AG10803 (cell line): ENCODE results near the gene IL3.

Source experiments
- DNase-seq: peaks from one replicate; pipeline ENCODE4 v3.0.0; 2010; ENCODE audit warnings: low read depth
- H3K4me3 ChIP-seq: 2 replicates; pipeline ENCODE4 v1.5.1; 2011; ENCODE audit warnings: mild to moderate bottlenecking, low read length, control low read depth
- TF ChIP-seq, protein P1 (sequence below): conservative IDR thresholded peaks from 2 replicates; pipeline ENCODE4 v1.5.1; 2011; ENCODE audit warnings: mild to moderate bottlenecking, low read length, control low read depth, inconsistent platforms

The IL3 gene

DNA sequence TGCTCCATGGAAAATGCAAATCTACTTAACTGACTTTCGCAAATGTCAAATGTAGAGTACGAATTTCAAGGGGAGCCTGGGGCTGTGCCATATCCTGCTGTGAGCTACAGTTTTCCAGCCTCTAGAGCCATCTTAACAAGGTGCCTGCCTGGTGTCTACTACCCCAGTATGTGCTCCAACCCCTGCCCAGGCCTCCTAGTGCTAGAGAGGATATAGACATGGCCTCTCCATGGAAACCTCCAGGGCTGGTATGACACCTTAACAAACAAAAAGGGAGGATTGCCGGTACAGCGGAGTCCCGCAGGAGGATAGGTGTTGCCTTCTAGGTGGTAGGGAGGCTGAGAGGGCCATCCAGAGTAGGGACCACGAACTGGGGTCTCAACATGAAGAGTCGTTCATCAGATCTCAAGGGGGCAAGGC is 13.6 kb upstream of the IL3 start:
- TF ChIP-seq, protein P1, sequence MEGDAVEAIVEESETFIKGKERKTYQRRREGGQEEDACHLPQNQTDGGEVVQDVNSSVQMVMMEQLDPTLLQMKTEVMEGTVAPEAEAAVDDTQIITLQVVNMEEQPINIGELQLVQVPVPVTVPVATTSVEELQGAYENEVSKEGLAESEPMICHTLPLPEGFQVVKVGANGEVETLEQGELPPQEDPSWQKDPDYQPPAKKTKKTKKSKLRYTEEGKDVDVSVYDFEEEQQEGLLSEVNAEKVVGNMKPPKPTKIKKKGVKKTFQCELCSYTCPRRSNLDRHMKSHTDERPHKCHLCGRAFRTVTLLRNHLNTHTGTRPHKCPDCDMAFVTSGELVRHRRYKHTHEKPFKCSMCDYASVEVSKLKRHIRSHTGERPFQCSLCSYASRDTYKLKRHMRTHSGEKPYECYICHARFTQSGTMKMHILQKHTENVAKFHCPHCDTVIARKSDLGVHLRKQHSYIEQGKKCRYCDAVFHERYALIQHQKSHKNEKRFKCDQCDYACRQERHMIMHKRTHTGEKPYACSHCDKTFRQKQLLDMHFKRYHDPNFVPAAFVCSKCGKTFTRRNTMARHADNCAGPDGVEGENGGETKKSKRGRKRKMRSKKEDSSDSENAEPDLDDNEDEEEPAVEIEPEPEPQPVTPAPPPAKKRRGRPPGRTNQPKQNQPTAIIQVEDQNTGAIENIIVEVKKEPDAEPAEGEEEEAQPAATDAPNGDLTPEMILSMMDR: no peak
- no peak for DNase-seq
- no peak overlapping the region for H3K4me3 ChIP-seq

DNA sequence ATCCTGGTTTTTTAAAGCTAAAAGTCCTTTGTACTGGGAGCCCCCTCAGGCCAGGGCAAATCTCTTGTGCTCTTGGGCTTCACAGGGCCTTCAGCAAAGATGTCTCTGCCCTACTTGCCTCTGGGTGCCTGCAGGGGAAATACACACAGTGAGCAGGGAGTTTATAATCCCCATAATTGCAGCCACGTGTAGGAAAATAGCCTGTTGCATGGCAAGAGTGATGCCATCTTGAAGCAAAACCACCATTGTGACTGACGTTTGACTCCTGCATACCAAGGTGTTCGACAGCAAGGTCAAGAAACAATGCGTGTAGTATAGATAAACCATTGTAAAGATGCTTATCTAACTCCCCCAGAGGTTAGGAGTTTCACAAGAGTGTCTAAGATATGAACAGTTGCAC is 11.4 kb upstream of the IL3 start:
- TF ChIP-seq, protein P1: no peak
- no peak overlapping the region for H3K4me3 ChIP-seq
- no peak for DNase-seq

DNA sequence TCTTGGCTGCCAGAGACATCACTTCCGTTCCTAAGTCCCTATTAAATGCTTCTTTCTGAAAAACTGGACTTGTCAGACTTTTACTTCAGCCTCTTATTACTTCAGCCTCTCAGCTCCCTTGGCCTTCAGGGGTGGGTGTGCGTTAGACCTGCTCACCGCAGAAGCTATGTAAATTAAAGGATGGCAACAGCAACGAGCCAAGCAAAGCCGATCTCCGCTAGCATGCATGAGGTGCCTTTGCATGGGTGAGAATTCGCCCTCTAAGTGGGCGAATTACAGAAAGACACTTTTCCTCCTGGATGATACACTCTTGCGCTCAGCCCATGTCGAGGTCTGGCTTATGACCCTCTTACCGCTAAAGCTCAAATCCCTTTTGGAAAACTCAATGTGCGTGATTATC is 10.9 kb upstream of the IL3 start:
- TF ChIP-seq, protein P1: no peak
- no peak for DNase-seq
- no peak overlapping the region for H3K4me3 ChIP-seq

DNA sequence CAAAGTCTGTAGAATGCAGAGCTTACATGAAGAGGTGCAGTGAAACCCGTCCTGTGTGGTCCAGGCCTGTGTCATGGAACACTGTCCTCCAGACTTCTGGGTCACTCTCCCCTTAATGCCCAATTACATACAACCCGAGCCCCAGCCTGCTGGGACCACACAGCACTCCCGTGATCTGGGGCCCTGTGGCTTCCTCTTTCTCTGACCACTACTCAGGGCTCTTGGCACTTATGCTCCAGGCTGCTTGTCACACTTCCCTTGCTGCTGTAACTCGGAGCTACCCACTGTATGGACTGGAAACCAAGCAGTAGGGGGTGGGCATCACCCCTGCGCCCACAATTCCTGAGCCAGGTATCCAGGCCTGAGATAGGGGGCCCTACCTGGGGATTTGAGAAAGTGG is 10.3 kb upstream of the IL3 start:
- DNase-seq: no peak
- TF ChIP-seq, protein P1: no peak
- no peak overlapping the region for H3K4me3 ChIP-seq

DNA sequence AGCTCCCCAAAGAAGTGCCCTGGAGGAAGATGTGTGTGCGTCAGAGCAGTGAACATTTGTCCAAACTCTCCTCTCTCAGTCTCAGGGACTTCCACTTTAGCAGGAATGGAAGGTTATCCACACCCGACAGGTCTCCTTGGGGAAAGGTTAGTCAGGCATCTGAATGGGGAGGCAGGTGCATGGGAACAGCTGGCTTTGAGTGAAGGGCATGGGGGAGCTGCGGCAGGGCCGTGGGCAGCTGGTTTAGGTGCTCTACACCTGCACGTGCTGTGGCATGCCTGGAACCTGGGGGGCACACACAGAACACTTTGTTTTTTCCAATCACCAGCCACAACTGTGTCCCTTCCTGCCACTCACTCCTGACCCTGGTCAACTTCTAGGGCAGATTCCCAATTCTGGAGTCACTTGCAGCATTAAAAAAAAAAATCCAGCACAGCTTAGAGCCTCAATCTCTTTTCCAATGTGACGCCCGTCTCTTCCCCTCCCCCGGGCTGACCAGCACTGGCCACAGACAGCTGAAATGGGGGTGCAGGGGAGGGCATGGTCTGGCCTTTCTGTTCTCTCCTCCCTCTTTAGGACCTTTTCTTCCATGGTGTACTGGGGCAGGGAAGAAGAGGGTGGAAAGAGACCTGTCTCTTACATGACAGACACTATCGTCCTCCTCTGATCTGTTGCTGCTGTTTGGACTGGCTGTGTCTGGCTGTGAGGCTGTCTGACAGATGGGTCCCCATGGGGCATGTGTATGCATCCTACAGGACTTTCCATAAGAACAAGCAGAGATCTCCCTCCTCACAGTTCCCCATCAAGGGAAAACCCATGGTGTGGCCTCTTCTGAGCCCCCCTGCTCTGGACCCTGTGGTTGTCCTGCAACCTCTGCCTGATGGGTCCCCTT is 9.5 kb upstream of the IL3 start:
- H3K4me3 ChIP-seq: no peak overlapping the region
- no peak for DNase-seq
- TF ChIP-seq, protein P1: no peak

DNA sequence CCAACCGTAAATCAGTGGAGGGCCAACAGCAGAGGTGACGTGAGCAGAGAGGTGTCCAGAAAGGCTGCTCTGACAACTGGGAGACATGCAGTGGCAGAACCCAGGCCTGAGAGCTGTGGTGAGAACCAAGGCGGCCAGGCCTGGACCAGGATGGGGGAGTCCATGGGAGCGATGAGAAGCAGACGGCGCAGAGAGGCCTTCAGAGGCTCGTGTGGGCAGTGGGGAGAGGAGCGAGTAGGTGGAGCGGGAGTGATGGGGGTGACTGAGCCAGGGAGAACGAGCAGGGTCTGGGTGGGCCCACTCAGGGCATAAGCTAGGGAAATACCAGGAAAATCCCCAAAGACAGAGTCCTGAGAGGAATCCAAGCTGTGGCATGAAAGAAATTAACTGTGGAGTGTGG is 7.9 kb upstream of the IL3 start:
- no peak overlapping the region for H3K4me3 ChIP-seq
- no peak for DNase-seq
- TF ChIP-seq, protein P1: no peak

DNA sequence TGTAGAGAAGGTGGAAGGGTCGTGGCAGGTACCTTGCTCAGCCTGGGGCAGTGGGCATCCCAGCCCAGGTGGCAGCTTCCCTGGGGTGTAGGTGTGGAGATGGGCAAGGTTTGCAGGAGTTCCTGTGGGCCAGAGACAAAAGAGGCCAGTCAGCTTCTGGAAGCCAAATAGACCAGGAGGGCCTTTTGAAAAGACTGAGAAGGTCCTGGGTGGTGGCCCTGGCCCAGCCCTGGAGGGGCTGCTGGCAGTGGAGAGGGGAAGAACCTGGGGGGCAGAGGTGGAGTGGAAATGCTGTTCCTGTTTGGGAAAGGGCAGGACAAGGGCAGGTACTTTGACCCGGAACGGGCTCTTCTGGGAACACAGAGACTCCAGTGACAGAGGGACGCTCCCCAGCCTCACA is 7.0 kb upstream of the IL3 start:
- no peak for DNase-seq
- TF ChIP-seq, protein P1: no peak
- no peak overlapping the region for H3K4me3 ChIP-seq
